ENCODE data around the gene MAGEE2.
"Not testable (repeated sequence)": the region's sequence is repeated elsewhere in the genome, so short reads cannot be mapped to it uniquely, and the experiment has no call there.

The MAGEE2 gene

GRCh38 chrX:75784680-75785491 lies at the start of gene MAGEE2:
TSS of gene MAGEE2 (minus strand) at chrX:75785254. CDS start at chrX:75785051, 203 bp downstream.
- no peak for DNase-seq (ENCODE audit: low read depth)

GRCh38 chrX:75786290-75786689 lies 1.2 kb upstream of the MAGEE2 start:
- no peak for DNase-seq (ENCODE audit: low read depth)

GRCh38 chrX:75781611-75782010 lies 3.4 kb downstream of the MAGEE2 start:
- no peak for DNase-seq (ENCODE audit: low read depth)

GRCh38 chrX:75768063-75768462 lies 17.0 kb downstream of the MAGEE2 start:
- DNase-seq (ENCODE audit: low read depth) = not testable (repeated sequence)

GRCh38 chrX:75748431-75748830 lies 36.6 kb downstream of the MAGEE2 start:
- DNase-seq (ENCODE audit: low read depth) = no peak

GRCh38 chrX:75746891-75747639 lies 38.0 kb downstream of the MAGEE2 start:
- DNase-seq (ENCODE audit: low read depth) = no peak
